BJ (cell line): ENCODE results near the gene SORBS1. TPM values are rescaled to one million over a fixed set of nuclear protein-coding genes. Genes with fewer than 3 reads are reported as not detected.

Experiments
- CTCF ChIA-PET: fragments of 350-600 bp; formaldehyde crosslinking; extraction: SDS; loops from one replicate; lab custom pipeline; 2021; ENCODE audit warnings: antibody characterized with exemption, inconsistent platforms; lab: Yijun Ruan, JAX
- POLR2A ChIA-PET: fragments of 300-600 bp; sonication (Branson Sonifier 250); formaldehyde crosslinking; extraction: SDS; loops from one replicate; lab custom pipeline; 2021; ENCODE audit warnings: antibody characterized with exemption; lab: Charles Lee
- DNase-seq: peaks from one replicate; pipeline ENCODE4 v3.0.0-alpha.2; 2011; ENCODE audit warnings: low read depth
- H3K27me3 ChIP-seq: 2 replicates; pipeline ENCODE4 v1.6.0; 2011; ENCODE audit warnings: low read length; ENCODE audit not compliant: control insufficient read depth, insufficient read depth
- H3K36me3 ChIP-seq: 2 replicates; pipeline ENCODE4 v1.5.1; 2011; ENCODE audit warnings: low read length; ENCODE audit not compliant: control insufficient read depth, insufficient read depth
- H3K4me3 ChIP-seq: 2 replicates; pipeline ENCODE4 v1.5.1; 2011; ENCODE audit warnings: low read depth, mild to moderate bottlenecking, control low read depth, low read length
- polyA plus RNA-seq: library from polyadenylated mRNA; depleted of rRNA; stranded (reverse); fragments of >200 nt; gene quantifications from 2 replicates; pipeline ENCODE4 v1.2.3, GENCODE V29; 2011
- TF ChIP-seq, protein P1 (sequence below): IDR thresholded peaks from 2 replicates; pipeline ENCODE4 v1.5.1; 2011; ENCODE audit warnings: low read depth, mild to moderate bottlenecking, control low read depth, inconsistent platforms, low read length, moderate library complexity; ENCODE audit not compliant: insufficient read depth

Gene SORBS1
- polyA plus RNA-seq, 1 experiment: 1.8 TPM

- H3K4me3 ChIP-seq: no peak overlapping the region
- TF ChIP-seq, protein P1, sequence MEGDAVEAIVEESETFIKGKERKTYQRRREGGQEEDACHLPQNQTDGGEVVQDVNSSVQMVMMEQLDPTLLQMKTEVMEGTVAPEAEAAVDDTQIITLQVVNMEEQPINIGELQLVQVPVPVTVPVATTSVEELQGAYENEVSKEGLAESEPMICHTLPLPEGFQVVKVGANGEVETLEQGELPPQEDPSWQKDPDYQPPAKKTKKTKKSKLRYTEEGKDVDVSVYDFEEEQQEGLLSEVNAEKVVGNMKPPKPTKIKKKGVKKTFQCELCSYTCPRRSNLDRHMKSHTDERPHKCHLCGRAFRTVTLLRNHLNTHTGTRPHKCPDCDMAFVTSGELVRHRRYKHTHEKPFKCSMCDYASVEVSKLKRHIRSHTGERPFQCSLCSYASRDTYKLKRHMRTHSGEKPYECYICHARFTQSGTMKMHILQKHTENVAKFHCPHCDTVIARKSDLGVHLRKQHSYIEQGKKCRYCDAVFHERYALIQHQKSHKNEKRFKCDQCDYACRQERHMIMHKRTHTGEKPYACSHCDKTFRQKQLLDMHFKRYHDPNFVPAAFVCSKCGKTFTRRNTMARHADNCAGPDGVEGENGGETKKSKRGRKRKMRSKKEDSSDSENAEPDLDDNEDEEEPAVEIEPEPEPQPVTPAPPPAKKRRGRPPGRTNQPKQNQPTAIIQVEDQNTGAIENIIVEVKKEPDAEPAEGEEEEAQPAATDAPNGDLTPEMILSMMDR: no peak
- H3K27me3 ChIP-seq: no peaks in the 10 kb centered on the region; the same call in none of the 2 replicates
- DNase-seq: no peak
- H3K36me3 ChIP-seq: no peaks in the 10 kb centered on the region
- ChIA-PET CTCF (no interaction called here), POLR2A (no interaction called here)
These were observed 80.2 kb downstream of the SORBS1 start for GRCh38 chr10:95480901-95481491.

- DNase-seq: no peak
- ChIA-PET POLR2A (no interaction called here), CTCF (interaction anchor here (1.2 kb wide), 1 partner anchor 16 kb away, joined by 3 read pairs; no protein-coding TSS in a partner anchor)
- no peak overlapping the region for H3K4me3 ChIP-seq
- no peaks in the 10 kb centered on the region; the same call in none of the 2 replicates for H3K27me3 ChIP-seq
- TF ChIP-seq, protein P1: no peak
- no peaks in the 10 kb centered on the region for H3K36me3 ChIP-seq
These were observed 80.9 kb downstream of the SORBS1 start for GRCh38 chr10:95480102-95480900.

- no peak for DNase-seq
- Histone ChIP-seq H3K27me3 (no peaks in the 10 kb centered on the region; the same call in none of the 2 replicates), H3K4me3 (no peak overlapping the region), H3K36me3 (no peaks in the 10 kb centered on the region)
- POLR2A ChIA-PET: no interaction called here
- TF ChIP-seq, protein P1: no peak
- CTCF ChIA-PET: interaction anchor here (1.0 to 1.2 kb wide), 3 partner anchors 29 to 49 kb away, joined by 3 read pairs; no protein-coding TSS in a partner anchor
These were observed 82.2 kb downstream of the SORBS1 start for GRCh38 chr10:95478935-95479334.

GRCh38 chr10:95478185-95478584, 83.0 kb downstream of the SORBS1 start:
- Histone ChIP-seq H3K27me3 (no peaks in the 10 kb centered on the region; the same call in none of the 2 replicates), H3K4me3 (no peak overlapping the region), H3K36me3 (no peaks in the 10 kb centered on the region)
- ChIA-PET CTCF (interaction anchor here (1.0 to 1.3 kb wide), 3 partner anchors 13 to 32 kb away, joined by 3 to 4 read pairs (median 3); no protein-coding TSS in a partner anchor), POLR2A (no interaction called here)
- TF ChIP-seq, protein P1: no peak
- DNase-seq: no peak

DNA sequence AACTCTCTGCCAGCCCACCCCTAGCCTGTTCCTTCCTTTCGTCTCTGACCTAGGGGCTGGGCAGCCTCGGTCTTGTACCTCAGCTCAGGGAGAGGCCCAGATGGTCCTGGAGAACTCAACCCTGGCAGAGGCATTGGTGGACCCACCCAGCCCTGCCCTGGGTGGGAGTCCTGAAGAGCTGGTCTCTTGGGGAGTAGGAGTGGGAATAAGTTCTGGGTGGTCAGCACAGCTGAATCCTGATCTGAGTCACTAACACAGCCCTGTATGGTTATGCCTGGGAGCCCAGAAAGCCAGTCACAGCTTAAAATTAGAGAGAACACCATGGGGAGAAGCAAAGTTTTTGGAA, 84.0 kb downstream of the SORBS1 start:
- DNase-seq: no peak
- ChIA-PET POLR2A (no interaction called here), CTCF (interaction anchor here (1.0 to 1.5 kb wide), 4 partner anchors 14 to 46 kb away, joined by 3 to 4 read pairs (median 4); no protein-coding TSS in a partner anchor)
- no peak overlapping the region for H3K4me3 ChIP-seq
- no peaks in the 10 kb centered on the region for H3K36me3 ChIP-seq
- TF ChIP-seq, protein P1: no peak
- no peaks in the 10 kb centered on the region; the same call in none of the 2 replicates for H3K27me3 ChIP-seq
